Cardiac fibroblast (primary cell): ENCODE measurements around the gene TBC1D9.

Source experiments
- DNase-seq, 2 donors: peaks; one replicate each; pipeline versions ENCODE4 v3.0.0 to v3.0.0-alpha.2; 2010; ENCODE audit warnings: low read depth in 2 of 2
- H3K4me3 ChIP-seq, 2 donors: replicated peaks in 1 of 2; 1 replicate in 1 of 2; 2 replicates in 1 of 2; pipeline ENCODE4 v1.5.1; 2011; ENCODE audit warnings: low read depth in 2 of 2, low read length in 2 of 2, mild to moderate bottlenecking in 2 of 2, moderate library complexity in 1 of 2
- TF ChIP-seq, protein P1 (sequence below): IDR thresholded peaks from one replicate; pipeline ENCODE4 v1.5.1; 2011; ENCODE audit warnings: low read depth, mild to moderate bottlenecking, low read length, inconsistent platforms

TBC1D9 gene

DNA sequence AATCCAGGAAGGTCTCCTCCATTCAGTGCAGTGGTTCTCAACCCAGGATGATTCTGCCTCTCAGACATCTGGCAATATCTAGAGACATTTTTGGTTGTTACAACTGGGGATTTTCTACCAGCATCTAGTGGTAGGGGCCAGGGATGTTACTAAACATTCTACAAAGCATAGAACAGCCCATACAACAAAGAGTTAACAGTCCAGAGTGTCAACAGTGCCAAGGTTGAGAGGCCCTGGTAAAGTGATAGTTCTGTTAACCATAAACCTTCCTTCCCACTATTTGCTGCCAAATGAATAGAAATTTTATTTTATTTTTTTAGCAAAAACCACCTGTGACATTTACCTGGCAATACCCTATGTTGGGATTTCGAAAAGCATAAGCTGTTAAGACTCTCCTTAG, 94.6 kb downstream of the TBC1D9 start:
- TF ChIP-seq, protein P1, sequence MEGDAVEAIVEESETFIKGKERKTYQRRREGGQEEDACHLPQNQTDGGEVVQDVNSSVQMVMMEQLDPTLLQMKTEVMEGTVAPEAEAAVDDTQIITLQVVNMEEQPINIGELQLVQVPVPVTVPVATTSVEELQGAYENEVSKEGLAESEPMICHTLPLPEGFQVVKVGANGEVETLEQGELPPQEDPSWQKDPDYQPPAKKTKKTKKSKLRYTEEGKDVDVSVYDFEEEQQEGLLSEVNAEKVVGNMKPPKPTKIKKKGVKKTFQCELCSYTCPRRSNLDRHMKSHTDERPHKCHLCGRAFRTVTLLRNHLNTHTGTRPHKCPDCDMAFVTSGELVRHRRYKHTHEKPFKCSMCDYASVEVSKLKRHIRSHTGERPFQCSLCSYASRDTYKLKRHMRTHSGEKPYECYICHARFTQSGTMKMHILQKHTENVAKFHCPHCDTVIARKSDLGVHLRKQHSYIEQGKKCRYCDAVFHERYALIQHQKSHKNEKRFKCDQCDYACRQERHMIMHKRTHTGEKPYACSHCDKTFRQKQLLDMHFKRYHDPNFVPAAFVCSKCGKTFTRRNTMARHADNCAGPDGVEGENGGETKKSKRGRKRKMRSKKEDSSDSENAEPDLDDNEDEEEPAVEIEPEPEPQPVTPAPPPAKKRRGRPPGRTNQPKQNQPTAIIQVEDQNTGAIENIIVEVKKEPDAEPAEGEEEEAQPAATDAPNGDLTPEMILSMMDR, result no peak
- no peak for DNase-seq
- no peak overlapping the region for H3K4me3 ChIP-seq

DNA sequence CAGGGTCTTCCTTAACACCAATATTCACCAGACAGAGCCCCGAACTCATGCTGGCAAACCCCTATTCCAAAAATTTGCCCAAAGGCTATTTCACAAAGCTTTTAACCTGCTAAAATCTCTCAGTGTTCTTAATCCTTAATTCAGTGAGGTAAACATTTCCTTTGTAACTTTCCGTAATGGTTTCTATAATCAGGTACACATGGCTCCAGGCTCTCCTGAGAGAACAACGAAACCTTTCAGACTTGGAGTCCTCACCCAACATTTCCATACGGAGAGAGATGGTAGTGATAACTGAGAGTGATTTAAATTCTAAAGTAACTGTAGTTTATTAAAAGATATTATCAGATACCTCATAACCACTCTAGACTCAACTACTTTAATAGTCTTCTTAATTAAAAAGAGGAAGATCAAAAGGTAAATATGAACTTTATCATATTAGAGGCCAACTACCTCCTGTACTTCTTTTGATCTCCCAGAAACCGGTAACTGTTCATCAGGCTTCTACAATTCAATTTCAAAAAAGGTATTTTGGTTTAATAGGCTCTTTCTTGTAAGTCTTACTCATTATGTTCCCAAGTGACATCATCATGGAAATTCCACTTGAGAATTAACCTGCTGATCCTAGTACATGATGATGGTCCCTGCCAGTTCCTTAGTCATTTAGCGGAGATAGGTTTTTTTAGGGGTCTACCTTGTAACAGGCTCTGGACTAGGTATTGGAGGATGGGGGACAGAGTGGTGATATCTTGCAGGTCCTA, 96.1 kb downstream of the TBC1D9 start:
- peak in 1 of 2 donors; percentile 21 for DNase-seq
- TF ChIP-seq, protein P1, result no peak
- no peak overlapping the region for H3K4me3 ChIP-seq

DNA sequence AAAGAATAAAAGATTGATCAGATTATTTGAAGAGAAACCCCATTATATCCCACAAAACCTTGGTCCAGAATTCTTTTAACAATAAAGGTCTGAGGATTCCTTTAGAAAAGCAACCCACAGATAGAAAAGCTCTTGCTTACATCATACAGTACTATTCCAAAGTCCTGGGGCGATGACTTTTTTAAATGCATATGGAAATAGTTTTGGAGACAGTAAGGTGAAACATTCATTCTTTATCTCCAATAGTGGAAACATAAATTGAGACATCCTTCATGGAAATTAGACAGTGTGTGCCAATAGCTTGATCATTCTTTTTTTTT, 101.7 kb downstream of the TBC1D9 start:
- no peak overlapping the region for H3K4me3 ChIP-seq
- TF ChIP-seq, protein P1, result no peak
- DNase-seq, result peak in 1 of 2 donors; percentile 29

DNA sequence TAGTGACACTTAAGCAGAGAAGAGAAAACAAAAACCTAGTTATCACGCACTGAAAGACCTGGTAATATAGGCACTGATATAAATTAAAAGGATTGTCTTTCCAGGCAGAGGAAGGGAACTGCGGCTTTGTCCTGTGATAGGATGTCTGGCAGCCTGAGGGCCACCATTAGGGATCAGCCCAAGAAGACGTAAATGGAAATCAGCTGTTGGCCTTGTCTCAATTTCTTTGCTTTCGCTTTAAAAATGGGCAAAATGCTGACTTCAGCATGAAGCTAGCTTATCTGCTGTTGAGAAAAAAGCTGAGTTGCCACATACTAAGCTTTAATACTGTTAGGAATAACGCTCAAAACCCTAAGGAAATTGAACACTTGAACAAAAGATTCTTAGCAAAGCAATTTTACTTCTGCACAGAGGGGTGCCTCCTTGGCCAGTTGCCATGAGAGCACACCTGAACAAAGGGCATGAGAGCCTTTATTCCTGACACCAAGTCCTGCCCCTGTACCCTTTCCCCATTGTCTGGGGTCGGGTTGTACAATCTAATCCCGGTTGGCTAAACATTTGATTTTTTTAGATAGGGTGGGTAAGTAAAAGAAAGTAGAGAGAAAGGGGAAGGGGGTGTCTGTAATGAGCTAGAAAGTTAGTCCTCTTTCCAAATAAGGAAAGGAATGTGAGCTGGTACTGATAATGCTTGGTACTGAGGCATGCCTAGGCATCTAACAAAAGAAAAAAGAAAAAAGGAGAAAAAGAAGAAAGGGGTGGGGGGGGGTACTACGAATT, 102.3 kb downstream of the TBC1D9 start:
- peak; percentile 25 to 88 for DNase-seq
- TF ChIP-seq, protein P1, result no peak
- peak overlapping the region in 1 of 2 donors; percentile 15 for H3K4me3 ChIP-seq

DNA sequence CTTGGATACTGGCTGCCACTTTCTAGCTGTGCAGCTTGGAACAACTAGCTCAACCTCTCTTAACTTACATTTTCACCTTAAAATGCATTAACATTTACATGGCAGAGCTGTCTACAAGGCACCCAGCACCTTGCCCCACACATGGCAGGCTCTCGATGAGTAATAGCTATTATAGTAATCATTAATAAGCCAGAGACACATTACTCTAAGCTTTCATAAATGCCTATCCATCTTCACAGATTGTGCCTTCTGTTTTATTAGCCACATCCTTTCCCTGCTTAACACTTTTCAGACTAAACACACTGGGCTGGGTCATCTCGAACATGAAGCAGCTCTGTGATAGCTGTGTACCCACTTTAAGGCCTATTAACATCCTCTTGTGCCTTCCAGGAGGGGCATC, 103.6 kb downstream of the TBC1D9 start:
- no peak for DNase-seq
- no peak overlapping the region for H3K4me3 ChIP-seq
- TF ChIP-seq, protein P1, result no peak

DNA sequence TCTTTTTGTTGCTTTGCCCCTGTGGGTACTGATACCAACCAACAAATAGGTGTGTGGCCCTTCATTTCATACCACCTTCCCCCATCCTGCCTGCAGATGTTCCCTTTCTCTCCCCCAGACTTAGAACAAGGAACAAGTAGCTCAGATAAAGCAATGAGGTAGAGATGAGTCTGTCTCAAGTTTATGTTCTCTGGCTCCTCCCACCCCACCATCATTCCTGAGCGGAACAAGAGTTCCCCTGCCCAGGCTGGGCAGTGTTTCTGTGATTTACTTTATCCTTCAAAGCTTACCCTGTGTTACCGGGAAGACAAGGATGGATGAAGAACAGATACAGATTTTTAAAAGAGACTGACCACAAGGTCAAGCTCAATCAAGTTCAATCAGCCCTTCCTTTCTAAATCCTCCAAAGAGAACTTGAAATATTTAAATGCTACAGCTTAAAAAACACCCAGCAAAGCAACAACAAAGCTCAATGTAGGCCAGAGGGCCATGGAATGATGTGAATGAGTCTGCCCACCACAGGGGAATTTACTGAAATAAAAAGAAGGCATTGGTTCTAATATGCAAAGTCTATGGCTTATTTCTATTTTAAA, 107.4 kb downstream of the TBC1D9 start:
- DNase-seq, result no peak
- TF ChIP-seq, protein P1, result no peak
- no peak overlapping the region for H3K4me3 ChIP-seq
